Glutamatergic neuron (in vitro differentiated cells): ENCODE results near the gene TAF11L14. TPM values are rescaled to one million over a fixed set of nuclear protein-coding genes. Genes with fewer than 3 reads are reported as not detected.
"Not testable (repeated sequence)": the region's sequence is repeated elsewhere in the genome, so short reads cannot be mapped to it uniquely, and the experiment has no call there.

ENCODE experiments used
- DNase-seq: peaks from one replicate; pipeline ENCODE4 v3.0.0; 2022
- H3K27ac Mint-ChIP-seq: one replicate; pipeline ENCODE4 v1.8.0; 2020; ENCODE audit warnings: mild to moderate bottlenecking, mixed read lengths, inconsistent platforms; ENCODE audit not compliant: unreplicated experiment
- H3K27me3 Mint-ChIP-seq: one replicate; pipeline ENCODE4 v1.8.0; 2020; ENCODE audit warnings: mild to moderate bottlenecking, moderate library complexity, mixed read lengths, inconsistent platforms; ENCODE audit not compliant: unreplicated experiment
- H3K36me3 Mint-ChIP-seq: one replicate; pipeline ENCODE4 v1.8.0; 2020; ENCODE audit warnings: mild to moderate bottlenecking, mixed read lengths, inconsistent platforms; ENCODE audit not compliant: unreplicated experiment
- H3K4me1 Mint-ChIP-seq: one replicate; pipeline ENCODE4 v1.8.0; 2020; ENCODE audit warnings: mild to moderate bottlenecking, low read depth, mixed read lengths, inconsistent platforms; ENCODE audit not compliant: unreplicated experiment
- H3K4me3 Mint-ChIP-seq: one replicate; pipeline ENCODE4 v1.8.0; 2020; ENCODE audit warnings: mild to moderate bottlenecking, mixed read lengths, inconsistent platforms; ENCODE audit not compliant: unreplicated experiment
- H3K9me3 Mint-ChIP-seq: one replicate; pipeline ENCODE4 v1.8.0; 2020; ENCODE audit warnings: mild to moderate bottlenecking, moderate library complexity, mixed read lengths, inconsistent platforms; ENCODE audit not compliant: unreplicated experiment
- CTCF ChIP-seq: fragments of 200-600 bp; sonication (generic); IDR thresholded peaks from one replicate; pipeline ENCODE4 v1.5.0; 2021; ENCODE audit not compliant: partially characterized antibody, unreplicated experiment
- long read RNA-seq: library from polyadenylated mRNA; unstranded; transcript quantifications from one replicate; pipeline ENCODE4 v2.0.0, GENCODE V29; 2020; ENCODE audit not compliant: unreplicated experiment
- total RNA-seq: library from RNA; stranded (reverse); fragmentation: NEBNext Ultra II Directional; extraction: Animal tissue kit (Norgen Biotek cat#: 25700); gene quantifications from one replicate; pipeline ENCODE4 v1.2.1, GENCODE V29; 2021; ENCODE audit not compliant: unreplicated experiment

Gene TAF11L14
- not detected for total RNA-seq
- long read RNA-seq = 0 reads

GRCh38 chr5:17634160-17634559, at the start of gene TAF11L14:
TSS of gene TAF11L14 (plus strand) at chr5:17634460.
- Mint-ChIP-seq H3K36me3 (no peaks in the 10 kb centered on the region), H3K4me3 (no peak within 1 kb of the TSS), H3K27ac (no peak within 1 kb of the TSS), H3K4me1 (no peaks in the 10 kb centered on the region), H3K27me3 (peaks cover 3% of the 10 kb centered on the region), H3K9me3 (no peaks in the 10 kb centered on the region)
- no peak for TF ChIP-seq CTCF
- DNase-seq = no peak

DNA sequence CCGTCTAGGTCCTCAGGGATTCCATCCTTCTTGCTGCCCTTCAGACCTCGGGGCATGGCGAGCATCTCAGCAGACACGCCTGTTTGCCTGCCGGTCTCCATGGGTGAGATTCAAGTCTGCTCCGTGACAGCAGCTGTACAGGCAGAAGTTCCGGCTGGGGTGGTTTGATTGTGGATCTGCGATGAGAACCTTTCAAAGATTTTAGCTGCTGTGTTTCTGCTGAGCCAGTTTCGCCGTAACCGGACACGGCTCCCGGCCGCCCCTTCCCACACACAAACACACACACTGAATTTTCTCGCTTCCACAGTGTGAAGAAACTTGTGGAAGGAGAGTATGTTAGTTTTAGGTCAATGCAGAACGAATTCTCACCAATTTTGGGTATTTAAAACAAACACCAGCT, 48.6 kb upstream of the TAF11L14 start, which contains the start of gene TAF11L7:
TSS of gene TAF11L7 (minus strand) at position 101 of the 400 bp plus-strand sequence.
- H3K9me3 Mint-ChIP-seq, H3K27me3 Mint-ChIP-seq, H3K4me3 Mint-ChIP-seq, H3K27ac Mint-ChIP-seq, DNase-seq, H3K36me3 Mint-ChIP-seq, H3K4me1 Mint-ChIP-seq: not testable (repeated sequence)

GRCh38 chr5:17590860-17591259, 43.4 kb upstream of the TAF11L14 start, which contains the start of gene TAF11L8:
TSS of gene TAF11L8 (minus strand) at chr5:17590960.
- H3K4me3 Mint-ChIP-seq, DNase-seq, H3K4me1 Mint-ChIP-seq, H3K27ac Mint-ChIP-seq, H3K36me3 Mint-ChIP-seq, H3K9me3 Mint-ChIP-seq, H3K27me3 Mint-ChIP-seq: not testable (repeated sequence)

DNA sequence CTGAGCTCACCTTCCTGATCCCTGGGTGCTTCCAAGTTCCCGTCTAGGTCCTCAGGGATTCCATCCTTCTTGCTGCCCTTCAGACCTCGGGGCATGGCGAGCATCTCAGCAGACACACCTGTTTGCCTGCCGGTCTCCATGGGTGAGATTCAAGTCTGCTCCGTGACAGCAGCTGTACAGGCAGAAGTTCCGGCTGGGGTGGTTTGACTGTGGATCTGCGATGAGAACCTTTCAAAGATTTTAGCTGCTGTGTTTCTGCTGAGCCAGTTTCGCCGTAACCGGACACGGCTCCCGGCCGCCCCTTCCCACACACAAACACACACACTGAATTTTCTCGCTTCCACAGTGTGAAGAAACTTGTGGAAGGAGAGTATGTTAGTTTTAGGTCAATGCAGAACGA, 40.0 kb upstream of the TAF11L14 start, which contains the start of gene TAF11L9:
TSS of gene TAF11L9 (minus strand) at position 140 of the 400 bp plus-strand sequence.
- not testable (repeated sequence) for H3K4me3 Mint-ChIP-seq, H3K9me3 Mint-ChIP-seq, H3K4me1 Mint-ChIP-seq, H3K27ac Mint-ChIP-seq, DNase-seq, H3K27me3 Mint-ChIP-seq, H3K36me3 Mint-ChIP-seq

GRCh38 chr5:17597728-17598127, 36.5 kb upstream of the TAF11L14 start, which contains the start of gene TAF11L10:
TSS of gene TAF11L10 (minus strand) at chr5:17597828.
- H3K36me3 Mint-ChIP-seq, H3K4me3 Mint-ChIP-seq, H3K27me3 Mint-ChIP-seq, H3K9me3 Mint-ChIP-seq, H3K4me1 Mint-ChIP-seq, DNase-seq, H3K27ac Mint-ChIP-seq: not testable (repeated sequence)

DNA sequence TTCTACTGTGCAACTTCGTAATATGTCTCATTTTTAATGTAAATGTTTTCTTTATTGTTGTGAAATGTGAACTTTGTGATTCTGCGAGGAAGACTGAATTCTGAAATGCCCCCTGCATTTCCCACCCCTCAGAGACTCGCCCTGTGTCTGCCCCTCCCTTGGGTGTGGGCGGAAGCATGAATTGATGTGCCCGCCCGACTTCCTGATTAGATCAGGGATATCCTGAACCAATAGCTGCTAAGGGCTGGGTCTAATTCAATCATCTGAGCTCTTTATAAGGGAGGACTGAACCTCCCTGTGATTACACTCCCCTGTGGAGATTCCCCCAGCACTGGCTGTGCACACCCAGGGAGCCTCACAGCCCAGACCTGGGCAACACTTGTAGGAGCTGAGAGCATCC, 30.4 kb upstream of the TAF11L14 start, which contains the start of gene TAF11L11:
TSS of gene TAF11L11 (plus strand) at position 304 of the 400 bp plus-strand sequence.
- H3K4me1 Mint-ChIP-seq, H3K36me3 Mint-ChIP-seq, H3K4me3 Mint-ChIP-seq, H3K9me3 Mint-ChIP-seq, H3K27ac Mint-ChIP-seq, H3K27me3 Mint-ChIP-seq, DNase-seq: not testable (repeated sequence)

DNA sequence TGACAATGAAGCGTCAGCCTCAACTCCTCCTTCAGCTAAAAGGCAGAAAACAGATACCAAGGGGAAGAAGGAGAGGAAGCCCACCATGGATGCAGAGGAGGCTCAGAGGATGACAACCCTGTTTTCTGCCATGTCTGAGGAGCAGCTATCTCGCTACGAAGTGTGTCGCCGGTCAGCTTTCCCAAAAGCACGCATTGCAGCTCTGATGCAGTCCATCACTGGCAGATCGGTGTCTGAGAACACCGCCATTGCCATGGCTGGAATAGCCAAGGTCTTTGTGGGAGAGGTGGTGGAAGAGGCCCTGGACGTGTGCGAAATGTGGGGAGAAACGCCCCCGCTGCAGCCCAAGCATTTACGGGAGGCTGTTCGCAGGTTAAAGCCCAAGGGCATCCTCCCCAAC, 29.3 kb upstream of the TAF11L14 start:
- no peak for TF ChIP-seq CTCF
- no peaks in the 10 kb centered on the region for H3K4me1 Mint-ChIP-seq
- no peak overlapping the region for H3K4me3 Mint-ChIP-seq
- H3K27me3 Mint-ChIP-seq = no peaks in the 10 kb centered on the region
- no peak for DNase-seq
- H3K36me3 Mint-ChIP-seq = no peaks in the 10 kb centered on the region
- H3K9me3 Mint-ChIP-seq = peaks cover 2% of the 10 kb centered on the region
- no peak overlapping the region for H3K27ac Mint-ChIP-seq

GRCh38 chr5:17607461-17607860, 26.8 kb upstream of the TAF11L14 start:
- H3K27ac Mint-ChIP-seq, H3K27me3 Mint-ChIP-seq, H3K36me3 Mint-ChIP-seq, H3K4me1 Mint-ChIP-seq, DNase-seq, H3K4me3 Mint-ChIP-seq, H3K9me3 Mint-ChIP-seq: not testable (repeated sequence)

DNA sequence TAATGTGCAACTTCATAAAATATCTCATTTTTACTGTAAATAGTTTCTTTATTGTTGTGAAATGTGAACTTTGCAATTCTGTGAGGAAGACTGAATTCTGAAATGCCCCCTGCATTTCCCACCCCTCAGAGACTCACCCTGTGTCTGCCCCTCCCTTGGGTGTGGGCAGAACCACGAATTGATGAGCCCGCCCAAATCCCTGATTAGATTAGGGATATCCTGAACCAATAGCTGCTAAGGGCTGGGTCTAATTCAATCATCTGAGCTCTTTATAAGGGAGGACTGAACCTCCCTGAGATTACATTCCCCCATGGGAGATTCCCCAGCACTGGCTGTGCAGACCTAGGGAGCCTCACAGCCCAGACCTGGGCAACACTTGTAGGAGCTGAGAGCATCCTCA, 24.2 kb upstream of the TAF11L14 start, which contains the start of gene TAF11L12:
TSS of gene TAF11L12 (plus strand) at position 301 of the 400 bp plus-strand sequence.
- not testable (repeated sequence) for H3K36me3 Mint-ChIP-seq, DNase-seq, H3K9me3 Mint-ChIP-seq, H3K27ac Mint-ChIP-seq, H3K4me3 Mint-ChIP-seq, H3K27me3 Mint-ChIP-seq
- peaks cover 11% of the 10 kb centered on the region for H3K4me1 Mint-ChIP-seq
